Brain microvascular endothelial cell (primary cell): ENCODE results near the gene C2CD5.

Experiments used
- DNase-seq: peaks from one replicate; pipeline ENCODE4 v3.0.0-alpha.2; 2020
- H3K27ac ChIP-seq: fragments of 250-450 bp; sonication (Bioruptor Pico); 2 replicates; pipeline ENCODE4 v1.5.1; 2020; ENCODE audit warnings: mild to moderate bottlenecking, moderate library complexity
- H3K27me3 ChIP-seq: fragments of 250-450 bp; sonication (Bioruptor Pico); replicated peaks from 2 replicates; pipeline ENCODE4 v1.5.1; 2020; ENCODE audit warnings: mild to moderate bottlenecking
- H3K36me3 ChIP-seq: fragments of 250-450 bp; sonication (Bioruptor Pico); replicated peaks from 2 replicates; pipeline ENCODE4 v1.5.1; 2020; ENCODE audit warnings: mild to moderate bottlenecking
- H3K4me3 ChIP-seq: 2 replicates; pipeline ENCODE4 v1.5.1; 2011; ENCODE audit warnings: low read depth, mild to moderate bottlenecking, control low read depth, low read length, moderate library complexity
- in situ Hi-C: cut with HindIII; loops from 2 replicates; pipeline ENCODE4 v1.10.0; 2017; ENCODE audit warnings: low sequenced_read_pairs, low pct_ligation_motif_present
- TF ChIP-seq, protein P1 (sequence below): IDR thresholded peaks from 2 replicates; pipeline ENCODE4 v1.5.1; 2011; ENCODE audit warnings: low read depth, mild to moderate bottlenecking, moderate library complexity, low read length, control low read depth, inconsistent platforms; ENCODE audit errors: missing control alignments

Gene C2CD5

DNA sequence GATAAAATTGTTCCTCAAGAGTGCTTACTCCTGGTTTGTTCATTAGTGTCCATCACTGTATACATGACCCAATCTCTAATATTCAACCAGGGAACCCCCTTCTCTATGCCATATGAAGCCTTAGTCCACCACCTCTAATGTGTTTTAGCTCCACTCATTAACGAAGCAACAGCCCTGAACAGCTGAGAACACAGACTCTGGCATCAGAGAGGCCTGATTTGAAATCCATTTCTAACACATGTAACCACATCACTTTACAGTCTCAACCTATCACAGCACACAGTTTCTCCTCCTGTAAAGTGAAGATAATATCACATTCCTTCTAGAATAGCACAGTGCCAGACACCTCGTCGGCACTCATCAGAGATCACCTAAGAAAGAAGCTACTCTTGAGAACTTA lies 64.3 kb downstream of the C2CD5 start:
- H3K27me3 ChIP-seq, result no peaks in the 10 kb centered on the region
- in situ Hi-C loops, result no loop called here
- TF ChIP-seq, protein P1, sequence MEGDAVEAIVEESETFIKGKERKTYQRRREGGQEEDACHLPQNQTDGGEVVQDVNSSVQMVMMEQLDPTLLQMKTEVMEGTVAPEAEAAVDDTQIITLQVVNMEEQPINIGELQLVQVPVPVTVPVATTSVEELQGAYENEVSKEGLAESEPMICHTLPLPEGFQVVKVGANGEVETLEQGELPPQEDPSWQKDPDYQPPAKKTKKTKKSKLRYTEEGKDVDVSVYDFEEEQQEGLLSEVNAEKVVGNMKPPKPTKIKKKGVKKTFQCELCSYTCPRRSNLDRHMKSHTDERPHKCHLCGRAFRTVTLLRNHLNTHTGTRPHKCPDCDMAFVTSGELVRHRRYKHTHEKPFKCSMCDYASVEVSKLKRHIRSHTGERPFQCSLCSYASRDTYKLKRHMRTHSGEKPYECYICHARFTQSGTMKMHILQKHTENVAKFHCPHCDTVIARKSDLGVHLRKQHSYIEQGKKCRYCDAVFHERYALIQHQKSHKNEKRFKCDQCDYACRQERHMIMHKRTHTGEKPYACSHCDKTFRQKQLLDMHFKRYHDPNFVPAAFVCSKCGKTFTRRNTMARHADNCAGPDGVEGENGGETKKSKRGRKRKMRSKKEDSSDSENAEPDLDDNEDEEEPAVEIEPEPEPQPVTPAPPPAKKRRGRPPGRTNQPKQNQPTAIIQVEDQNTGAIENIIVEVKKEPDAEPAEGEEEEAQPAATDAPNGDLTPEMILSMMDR, result no peak
- no peak overlapping the region for H3K27ac ChIP-seq
- peaks cover 2% of the 10 kb centered on the region for H3K36me3 ChIP-seq
- no peak for DNase-seq
- H3K4me3 ChIP-seq, result no peak overlapping the region

DNA sequence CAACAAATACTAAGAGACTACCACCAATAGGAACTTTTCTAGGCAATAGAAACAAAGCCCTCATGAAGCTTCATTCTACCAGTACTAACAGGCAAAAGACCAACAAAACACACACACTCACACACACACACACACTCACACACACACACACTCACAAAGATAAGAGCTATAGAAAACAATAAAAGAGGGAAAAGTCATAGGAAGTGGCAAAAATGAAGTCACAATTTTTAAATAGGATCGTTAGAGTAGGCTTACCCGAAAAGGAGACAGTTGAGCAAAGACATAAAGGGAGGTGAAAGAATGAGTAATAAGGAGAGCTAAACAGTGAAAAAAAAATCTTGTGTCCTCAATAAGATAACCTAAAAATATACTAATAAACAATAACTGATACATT lies 66.5 kb downstream of the C2CD5 start:
- in situ Hi-C loops, result no loop called here
- no peak overlapping the region for H3K4me3 ChIP-seq
- H3K27ac ChIP-seq, result peak overlapping the region; percentile 68
- H3K36me3 ChIP-seq, result no peaks in the 10 kb centered on the region
- H3K27me3 ChIP-seq, result no peaks in the 10 kb centered on the region
- TF ChIP-seq, protein P1, result no peak
- peak; percentile 62 for DNase-seq

DNA sequence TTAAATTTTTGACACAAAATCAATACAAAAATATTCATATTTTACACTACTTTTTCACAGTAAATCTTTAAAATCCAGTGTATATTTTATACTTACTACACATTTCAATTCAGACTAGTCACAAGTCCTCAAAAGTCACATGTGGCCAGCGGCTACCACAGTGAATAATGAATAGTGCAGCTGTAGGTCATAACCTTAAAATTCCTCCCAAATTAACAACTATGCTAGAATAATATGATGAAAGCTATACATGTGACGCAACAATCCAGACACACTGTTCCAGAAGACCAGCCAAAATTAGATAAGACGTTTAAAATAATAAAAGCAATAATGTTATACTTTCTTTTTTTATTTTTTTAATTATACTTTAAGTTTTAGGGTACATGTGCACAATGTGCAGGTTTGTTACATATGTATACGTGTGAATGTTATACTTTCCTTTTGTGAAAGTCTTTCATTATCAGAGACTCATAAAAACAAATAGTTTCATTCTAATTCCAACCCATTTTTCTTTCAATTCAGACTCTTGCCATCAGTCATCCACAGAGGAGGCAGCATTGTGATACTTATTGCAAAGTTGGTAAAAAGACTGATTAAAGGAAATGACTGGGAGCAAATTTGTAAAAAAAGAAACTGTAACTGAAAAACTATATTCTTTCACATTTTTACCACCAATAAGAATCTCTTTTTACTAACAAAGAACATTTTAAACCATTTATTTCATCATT lies 67.0 kb downstream of the C2CD5 start:
- TF ChIP-seq, protein P1, result no peak
- Histone ChIP-seq H3K36me3 (no peaks in the 10 kb centered on the region), H3K27me3 (no peaks in the 10 kb centered on the region), H3K4me3 (no peak overlapping the region), H3K27ac (peak overlapping the region; percentile 68)
- peak; percentile 86 for DNase-seq
- in situ Hi-C loops, result no loop called here

DNA sequence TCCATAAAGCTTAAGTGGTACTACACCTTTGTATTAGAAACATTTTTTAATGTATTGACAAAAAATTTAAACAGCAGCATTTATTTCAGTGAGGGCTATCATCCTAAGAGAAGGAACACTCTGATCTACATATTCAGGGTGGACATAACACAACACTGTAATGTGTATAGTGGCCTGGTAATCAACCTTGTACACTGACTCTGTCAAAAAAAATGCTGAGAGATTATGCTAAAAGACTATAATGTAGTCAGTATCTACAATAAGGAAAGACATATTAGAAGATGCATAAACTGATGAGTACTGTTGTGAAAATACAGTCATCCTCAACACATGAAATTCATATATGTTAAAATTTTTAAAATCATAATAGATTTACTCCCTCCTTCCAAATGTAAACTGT lies 68.2 kb downstream of the C2CD5 start:
- Histone ChIP-seq H3K27me3 (no peaks in the 10 kb centered on the region), H3K27ac (no peak overlapping the region), H3K4me3 (no peak overlapping the region), H3K36me3 (no peaks in the 10 kb centered on the region)
- no peak for DNase-seq
- TF ChIP-seq, protein P1, result no peak
- in situ Hi-C loops, result no loop called here

DNA sequence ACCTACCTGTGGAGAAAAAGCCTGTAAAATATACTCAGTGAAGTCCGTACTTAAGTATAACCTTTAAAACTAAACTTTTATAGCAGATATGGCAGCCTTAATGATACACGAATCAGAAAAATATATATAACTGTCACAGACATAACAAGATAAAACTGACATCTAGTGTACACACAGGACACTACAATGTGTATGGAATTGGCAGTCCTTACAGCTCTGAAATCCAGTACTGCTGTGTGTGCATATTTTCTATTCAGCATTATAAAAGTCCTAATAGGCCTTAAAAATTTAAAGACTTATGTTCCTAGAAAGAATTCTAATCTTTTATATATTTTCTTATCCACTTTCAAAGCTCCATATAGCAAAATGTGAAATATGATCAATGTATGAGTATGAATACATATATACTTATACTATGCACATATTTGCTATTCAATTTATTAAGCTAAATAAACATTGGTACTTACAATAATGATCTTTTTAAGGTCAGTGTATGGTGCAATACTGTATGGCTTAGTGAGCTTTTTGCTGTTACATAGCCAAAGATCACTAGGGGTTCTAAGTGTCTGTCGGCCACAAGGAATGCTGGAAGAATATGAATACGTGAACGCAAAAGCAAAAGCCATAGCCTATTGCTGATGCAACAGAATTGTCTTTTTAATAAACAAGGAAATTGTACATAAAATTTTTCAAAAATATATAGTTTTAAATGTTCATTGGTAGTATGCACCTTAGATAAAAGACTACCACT lies 69.2 kb downstream of the C2CD5 start:
- Histone ChIP-seq H3K27ac (no peak overlapping the region), H3K27me3 (no peaks in the 10 kb centered on the region), H3K36me3 (no peaks in the 10 kb centered on the region), H3K4me3 (no peak overlapping the region)
- TF ChIP-seq, protein P1, result no peak
- DNase-seq, result no peak
- in situ Hi-C loops, result no loop called here

DNA sequence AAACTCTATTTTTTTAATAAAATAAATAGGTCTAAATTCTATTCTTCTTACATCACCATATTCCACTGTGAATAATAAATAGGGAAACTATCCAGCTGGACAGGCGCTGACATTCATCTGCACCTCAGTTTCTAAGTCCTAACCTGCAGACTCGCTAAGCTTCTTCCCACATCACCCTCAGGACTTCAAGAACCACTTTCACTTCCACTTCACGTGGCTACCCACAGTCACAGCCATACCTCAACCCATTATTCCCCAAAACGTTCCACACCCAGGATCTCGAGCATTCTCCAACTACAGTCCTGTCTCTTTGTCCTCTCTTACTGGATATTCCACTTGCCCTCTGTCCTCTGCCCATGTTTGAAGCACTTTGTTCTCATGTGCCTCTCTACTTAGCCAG lies 71.1 kb downstream of the C2CD5 start:
- H3K4me3 ChIP-seq, result no peak overlapping the region
- no peak for DNase-seq
- no peaks in the 10 kb centered on the region for H3K27me3 ChIP-seq
- TF ChIP-seq, protein P1, result no peak
- in situ Hi-C loops, result no loop called here
- H3K27ac ChIP-seq, result no peak overlapping the region
- H3K36me3 ChIP-seq, result no peaks in the 10 kb centered on the region
